K562 (cell line): Measurements from ENCODE around the gene SIMC1.
"Not testable (repeated sequence)": the region's sequence is repeated elsewhere in the genome, so short reads cannot be mapped to it uniquely, and the experiment has no call there.

Experiments used
- CTCF ChIP-seq, 3 experiments: IDR thresholded peaks in 2 of 3; conservative IDR thresholded peaks in 1 of 3; 2 replicates each; pipeline ENCODE4 v1.5.1; 2011 to 2012; ENCODE audit warnings: low read length in 3 of 3, mild to moderate bottlenecking in 3 of 3, control low read depth in 2 of 3, improper control_type of control experiment in 1 of 3, inconsistent platforms in 1 of 3, low read depth in 1 of 3, mixed read lengths in 1 of 3, moderate library complexity in 1 of 3; ENCODE audit not compliant: insufficient read depth in 2 of 3
- MLX ChIP-seq, 2 experiments: fragments of 450-650 bp in 1 of 2; sonication (generic) in 1 of 2; formaldehyde crosslinking; conservative IDR thresholded peaks; 2 replicates each; pipeline versions ENCODE4 v1.4.0 to v1.8.1; 2020 to 2022; ENCODE audit warnings: mild to moderate bottlenecking in 1 of 2, missing genetic modification reagents in 1 of 2
- POLR3G ChIP-seq: IDR thresholded peaks from 2 replicates; pipeline ENCODE4 v1.6.1; 2011; ENCODE audit not compliant: insufficient read length, insufficient replicate concordance; ENCODE audit errors: extremely low read depth
- XRCC5 ChIP-seq: fragments of 200-400 bp; formaldehyde crosslinking; IDR thresholded peaks from 2 replicates; pipeline ENCODE4 v1.6.1; 2017; ENCODE audit warnings: low read depth, mild to moderate bottlenecking, low read length
- ZBTB9 ChIP-seq: fragments of 450-650 bp; formaldehyde crosslinking; IDR thresholded peaks from 2 replicates; pipeline ENCODE4 v1.4.0; 2020; ENCODE audit warnings: mild to moderate bottlenecking, moderate library complexity
- ZFX ChIP-seq: sonication (generic); formaldehyde crosslinking; IDR thresholded peaks from 2 replicates; pipeline ENCODE4 v1.8.0; 2022; ENCODE audit warnings: mild to moderate bottlenecking, missing genetic modification reagents, moderate library complexity
- ZKSCAN3 ChIP-seq: fragments of 250-450 bp; sonication (Bioruptor Pico); IDR thresholded peaks from 2 replicates; pipeline ENCODE4 v1.4.0; 2020

- not testable (repeated sequence) for TF ChIP-seq CTCF (IDR thresholded peaks at IDR 0.05 in 2 of 3, conservative IDR thresholded peaks at IDR 0.05 in 1 of 3; ENCODE audit: insufficient read depth in 2 of 3, low read depth in 1 of 3, low read length in 3 of 3); ZFX (CRISPR knock-in tag); POLR3G; XRCC5; ZKSCAN3 (CRISPR knock-in tag); ZBTB9 (CRISPR knock-in tag); MLX (CRISPR knock-in tag; conservative IDR thresholded peaks at IDR 0.05)
Measured at GRCh38 chr5:176217764-176218163, 20.5 kb upstream of the SIMC1 start.
